Hepatocyte (in vitro differentiated cells): Measurements from ENCODE around the gene TBC1D1.

Experiments used
- EZH2 ChIP-seq: fragments of 200-600 bp; sonication (generic); IDR thresholded peaks from 2 replicates; pipeline ENCODE4 v1.6.1; 2016; ENCODE audit warnings: antibody characterized with exemption, mild to moderate bottlenecking, borderline replicate concordance
- EZH2phosphoT487 ChIP-seq: fragments of 200-600 bp; sonication (generic); IDR thresholded peaks from one replicate; pipeline ENCODE4 v1.6.1; 2018; ENCODE audit warnings: antibody characterized with exemption, mild to moderate bottlenecking, low read depth, moderate library complexity; ENCODE audit not compliant: unreplicated experiment, severe bottlenecking
- TF ChIP-seq, protein P1 (sequence below): fragments of 200-600 bp; sonication (generic); IDR thresholded peaks from 2 replicates; pipeline ENCODE4 v1.5.1; 2016; ENCODE audit warnings: antibody characterized with exemption, mild to moderate bottlenecking; ENCODE audit not compliant: poor library complexity

DNA sequence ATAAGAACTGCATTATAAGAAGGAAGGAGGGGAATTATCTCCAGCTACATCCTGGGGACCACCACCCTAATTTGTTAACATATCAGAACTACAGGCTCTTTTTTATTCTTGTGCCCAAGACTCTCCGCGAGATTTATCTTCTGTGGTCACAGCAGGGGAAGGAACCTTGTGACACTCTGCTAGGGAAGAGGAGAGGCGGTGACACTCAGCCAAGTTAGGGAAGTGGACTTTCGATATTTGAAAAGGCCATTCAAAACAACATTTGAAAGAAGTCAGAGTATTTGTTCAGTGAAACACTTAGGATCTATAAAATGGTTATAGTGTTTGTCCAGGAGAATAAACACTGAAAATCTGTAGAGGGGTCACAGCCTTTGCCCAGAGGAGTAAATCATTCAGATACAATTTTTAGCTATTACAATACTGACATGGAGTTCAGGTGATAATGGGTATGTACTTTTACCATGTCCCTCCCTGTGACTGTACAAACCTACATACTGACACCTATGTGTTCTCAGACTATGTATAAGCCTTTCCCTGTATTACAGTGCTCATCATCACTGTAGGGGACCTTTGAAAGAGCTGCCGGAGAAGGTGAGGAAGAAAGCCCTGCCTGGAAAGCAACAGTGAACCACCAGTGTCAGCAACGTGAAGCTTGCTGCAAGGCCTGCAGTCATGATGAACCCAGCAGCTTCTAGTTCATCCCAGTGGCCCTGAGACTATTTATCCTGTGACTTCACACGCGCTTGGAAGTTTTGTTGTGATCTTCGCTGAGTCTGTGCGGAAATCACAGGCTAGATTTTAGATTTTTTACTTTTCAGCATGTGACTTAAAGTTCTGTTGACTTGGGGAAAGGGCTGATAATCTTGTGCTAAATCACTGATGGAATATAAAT lies 60.8 kb downstream of the TBC1D1 start:
- TF ChIP-seq, protein P1, sequence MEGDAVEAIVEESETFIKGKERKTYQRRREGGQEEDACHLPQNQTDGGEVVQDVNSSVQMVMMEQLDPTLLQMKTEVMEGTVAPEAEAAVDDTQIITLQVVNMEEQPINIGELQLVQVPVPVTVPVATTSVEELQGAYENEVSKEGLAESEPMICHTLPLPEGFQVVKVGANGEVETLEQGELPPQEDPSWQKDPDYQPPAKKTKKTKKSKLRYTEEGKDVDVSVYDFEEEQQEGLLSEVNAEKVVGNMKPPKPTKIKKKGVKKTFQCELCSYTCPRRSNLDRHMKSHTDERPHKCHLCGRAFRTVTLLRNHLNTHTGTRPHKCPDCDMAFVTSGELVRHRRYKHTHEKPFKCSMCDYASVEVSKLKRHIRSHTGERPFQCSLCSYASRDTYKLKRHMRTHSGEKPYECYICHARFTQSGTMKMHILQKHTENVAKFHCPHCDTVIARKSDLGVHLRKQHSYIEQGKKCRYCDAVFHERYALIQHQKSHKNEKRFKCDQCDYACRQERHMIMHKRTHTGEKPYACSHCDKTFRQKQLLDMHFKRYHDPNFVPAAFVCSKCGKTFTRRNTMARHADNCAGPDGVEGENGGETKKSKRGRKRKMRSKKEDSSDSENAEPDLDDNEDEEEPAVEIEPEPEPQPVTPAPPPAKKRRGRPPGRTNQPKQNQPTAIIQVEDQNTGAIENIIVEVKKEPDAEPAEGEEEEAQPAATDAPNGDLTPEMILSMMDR: no peak
- no peak for TF ChIP-seq EZH2phosphoT487
- no peak for TF ChIP-seq EZH2
